Mammary epithelial cell (primary cell): ENCODE data around the gene PTPRT.

Experiments
- CTCF ChIP-seq, 2 donors: IDR thresholded peaks in 1 of 2; conservative IDR thresholded peaks in 1 of 2; 2 replicates each; pipeline ENCODE4 v1.5.1; 2011 to 2012; ENCODE audit warnings: inconsistent platforms in 2 of 2, low read length in 2 of 2, mild to moderate bottlenecking in 2 of 2, control low read depth in 1 of 2, low read depth in 1 of 2; ENCODE audit not compliant: insufficient read depth in 1 of 2; ENCODE audit errors: extremely low read depth in 1 of 2
- EZH2 ChIP-seq: IDR thresholded peaks from 2 replicates; pipeline ENCODE4 v1.6.1; 2012; ENCODE audit warnings: low read length, inconsistent platforms, borderline replicate concordance

GRCh38 chr20:42598581-42598980, 591.1 kb downstream of the PTPRT start:
- TF ChIP-seq CTCF (conservative IDR thresholded peaks at IDR 0.05 in 1 of 2, IDR thresholded peaks at IDR 0.05 in 1 of 2; ENCODE audit: extremely low read depth in 1 of 2, insufficient read depth in 1 of 2, low read depth in 1 of 2, low read length in 2 of 2) = no peak
- no peak for TF ChIP-seq EZH2
